Measurements from ENCODE around the gene WWC2.

DNA sequence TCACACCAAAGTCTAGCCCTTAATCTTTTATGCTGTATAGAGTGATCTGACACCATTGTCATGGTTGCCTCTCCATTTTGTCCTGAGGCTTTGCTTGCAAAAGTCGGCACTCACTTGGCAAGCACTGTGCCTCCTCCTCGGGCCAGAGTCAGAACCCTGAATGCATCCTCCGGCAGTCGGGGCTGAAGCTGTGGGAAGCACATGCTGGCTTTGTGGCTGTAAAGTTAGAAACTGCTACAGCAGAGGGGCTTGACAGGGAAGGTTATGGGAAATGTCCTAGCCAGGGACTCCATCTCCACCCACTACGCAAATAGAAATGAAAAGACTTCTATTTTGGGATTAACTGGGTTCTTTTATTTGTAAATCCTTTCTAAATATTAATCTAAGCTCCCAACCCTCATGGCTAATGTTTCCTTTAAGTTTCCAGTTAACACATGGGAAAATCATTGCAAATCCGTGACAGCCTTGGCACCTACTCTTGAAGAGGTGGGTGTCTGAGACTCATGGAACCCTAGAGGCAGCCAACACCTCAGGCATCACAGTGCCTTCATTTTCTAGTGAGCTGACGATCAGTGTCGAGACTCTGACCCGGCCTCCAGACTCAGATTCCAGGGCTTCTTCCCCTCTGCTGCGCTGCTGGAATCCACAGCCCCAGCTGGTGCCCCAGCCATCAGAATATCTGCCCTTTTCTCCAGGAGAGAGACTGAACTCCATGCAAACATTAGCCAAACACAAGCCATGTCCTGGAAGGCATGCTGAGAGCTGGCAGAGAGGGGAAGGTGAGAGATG is 231.1 kb downstream of the WWC2 start:
- TF ChIP-seq, protein P1, sequence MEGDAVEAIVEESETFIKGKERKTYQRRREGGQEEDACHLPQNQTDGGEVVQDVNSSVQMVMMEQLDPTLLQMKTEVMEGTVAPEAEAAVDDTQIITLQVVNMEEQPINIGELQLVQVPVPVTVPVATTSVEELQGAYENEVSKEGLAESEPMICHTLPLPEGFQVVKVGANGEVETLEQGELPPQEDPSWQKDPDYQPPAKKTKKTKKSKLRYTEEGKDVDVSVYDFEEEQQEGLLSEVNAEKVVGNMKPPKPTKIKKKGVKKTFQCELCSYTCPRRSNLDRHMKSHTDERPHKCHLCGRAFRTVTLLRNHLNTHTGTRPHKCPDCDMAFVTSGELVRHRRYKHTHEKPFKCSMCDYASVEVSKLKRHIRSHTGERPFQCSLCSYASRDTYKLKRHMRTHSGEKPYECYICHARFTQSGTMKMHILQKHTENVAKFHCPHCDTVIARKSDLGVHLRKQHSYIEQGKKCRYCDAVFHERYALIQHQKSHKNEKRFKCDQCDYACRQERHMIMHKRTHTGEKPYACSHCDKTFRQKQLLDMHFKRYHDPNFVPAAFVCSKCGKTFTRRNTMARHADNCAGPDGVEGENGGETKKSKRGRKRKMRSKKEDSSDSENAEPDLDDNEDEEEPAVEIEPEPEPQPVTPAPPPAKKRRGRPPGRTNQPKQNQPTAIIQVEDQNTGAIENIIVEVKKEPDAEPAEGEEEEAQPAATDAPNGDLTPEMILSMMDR (IDR thresholded peaks at IDR 0.05; ENCODE audit: insufficient read depth, low read length, poor library complexity, severe bottlenecking) = no peak
- no peak for TF ChIP-seq EZH2phosphoT487 (conservative IDR thresholded peaks at IDR 0.05; ENCODE audit: low read length)
